Keratinocyte (primary cell): ENCODE data around the gene TRPC4.

Source experiments
- EZH2 ChIP-seq: IDR thresholded peaks from one replicate; pipeline ENCODE4 v1.6.1; 2012; ENCODE audit warnings: inconsistent platforms, mild to moderate bottlenecking, low read length, moderate library complexity
- TF ChIP-seq, protein P1 (sequence below), 3 experiments: IDR thresholded peaks in 1 of 3; conservative IDR thresholded peaks in 1 of 3; optimal IDR thresholded peaks in 1 of 3; 2 replicates in 2 of 3; 3 replicates in 1 of 3; pipeline versions ENCODE3 to v1.5.1; 2011; ENCODE audit warnings: low read length in 3 of 3, mild to moderate bottlenecking in 3 of 3, moderate library complexity in 2 of 3, control low read depth in 1 of 3, inconsistent platforms in 1 of 3; ENCODE audit not compliant: insufficient read depth in 2 of 3; ENCODE audit errors: extremely low read depth in 1 of 3

DNA sequence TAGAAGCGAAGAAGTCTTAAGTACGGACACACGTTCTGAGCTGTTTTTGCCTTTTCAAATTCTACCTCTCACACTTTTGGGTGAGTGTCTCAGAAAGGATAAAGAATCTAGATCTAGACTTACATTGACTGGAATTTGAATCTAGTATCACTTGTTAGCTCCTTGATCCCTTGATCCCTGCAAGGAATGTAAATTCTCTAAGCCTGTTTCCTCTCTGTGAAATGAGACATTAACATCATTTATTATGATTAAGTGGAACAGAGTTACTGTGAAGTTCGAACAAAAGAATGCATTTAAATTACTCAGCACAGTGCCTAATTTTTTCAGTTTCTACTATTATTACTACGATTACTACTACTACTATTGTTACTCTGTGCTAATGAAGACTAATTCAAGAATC is 184.4 kb downstream of the TRPC4 start:
- TF ChIP-seq, protein P1, sequence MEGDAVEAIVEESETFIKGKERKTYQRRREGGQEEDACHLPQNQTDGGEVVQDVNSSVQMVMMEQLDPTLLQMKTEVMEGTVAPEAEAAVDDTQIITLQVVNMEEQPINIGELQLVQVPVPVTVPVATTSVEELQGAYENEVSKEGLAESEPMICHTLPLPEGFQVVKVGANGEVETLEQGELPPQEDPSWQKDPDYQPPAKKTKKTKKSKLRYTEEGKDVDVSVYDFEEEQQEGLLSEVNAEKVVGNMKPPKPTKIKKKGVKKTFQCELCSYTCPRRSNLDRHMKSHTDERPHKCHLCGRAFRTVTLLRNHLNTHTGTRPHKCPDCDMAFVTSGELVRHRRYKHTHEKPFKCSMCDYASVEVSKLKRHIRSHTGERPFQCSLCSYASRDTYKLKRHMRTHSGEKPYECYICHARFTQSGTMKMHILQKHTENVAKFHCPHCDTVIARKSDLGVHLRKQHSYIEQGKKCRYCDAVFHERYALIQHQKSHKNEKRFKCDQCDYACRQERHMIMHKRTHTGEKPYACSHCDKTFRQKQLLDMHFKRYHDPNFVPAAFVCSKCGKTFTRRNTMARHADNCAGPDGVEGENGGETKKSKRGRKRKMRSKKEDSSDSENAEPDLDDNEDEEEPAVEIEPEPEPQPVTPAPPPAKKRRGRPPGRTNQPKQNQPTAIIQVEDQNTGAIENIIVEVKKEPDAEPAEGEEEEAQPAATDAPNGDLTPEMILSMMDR (optimal IDR thresholded peaks at IDR 0.05 in 1 of 3, IDR thresholded peaks at IDR 0.05 in 1 of 3, conservative IDR thresholded peaks at IDR 0.05 in 1 of 3; ENCODE audit: extremely low read depth in 1 of 3, insufficient read depth in 2 of 3, low read length in 3 of 3), result no peak
- no peak for TF ChIP-seq EZH2
